Muscle layer of colon (tissue), 2 donors: ENCODE data around the gene HSPA4.
A peak's percentile ranks its signal among the peaks of the same experiment; 100 is the strongest.
"Not testable (repeated sequence)": the region's sequence is repeated elsewhere in the genome, so short reads cannot be mapped to it uniquely, and the experiment has no call there.

Experiments used
- H3K27ac ChIP-seq: one replicate; pipeline ENCODE4 v1.7.0; 2013; ENCODE audit warnings: low read depth, mild to moderate bottlenecking, low read length, moderate library complexity
- H3K27me3 ChIP-seq, 2 donors: one replicate each; pipeline ENCODE4 v1.7.0; 2013; ENCODE audit warnings: low read length in 2 of 2, mild to moderate bottlenecking in 2 of 2; ENCODE audit not compliant: insufficient read depth in 2 of 2, control insufficient read depth in 1 of 2
- H3K36me3 ChIP-seq: one replicate; pipeline ENCODE4 v1.7.0; 2013; ENCODE audit warnings: mild to moderate bottlenecking, low read length; ENCODE audit not compliant: insufficient read depth
- H3K4me1 ChIP-seq: one replicate; pipeline ENCODE4 v1.7.0; 2013; ENCODE audit warnings: mild to moderate bottlenecking, low read length; ENCODE audit not compliant: insufficient read depth
- H3K4me3 ChIP-seq, 2 donors: one replicate each; pipeline ENCODE4 v1.7.0; 2013; ENCODE audit warnings: low read length in 2 of 2, low read depth in 1 of 2, mild to moderate bottlenecking in 1 of 2, moderate library complexity in 1 of 2
- H3K9ac ChIP-seq: one replicate; pipeline ENCODE4 v1.7.0; 2013; ENCODE audit warnings: low read length
- H3K9me3 ChIP-seq: one replicate; pipeline ENCODE4 v1.7.0; 2013; ENCODE audit warnings: mild to moderate bottlenecking, low read length
- donor health status: abdominal sarcoma.
- donor health status: Adenocarcinoma of cecum.

Gene HSPA4

DNA sequence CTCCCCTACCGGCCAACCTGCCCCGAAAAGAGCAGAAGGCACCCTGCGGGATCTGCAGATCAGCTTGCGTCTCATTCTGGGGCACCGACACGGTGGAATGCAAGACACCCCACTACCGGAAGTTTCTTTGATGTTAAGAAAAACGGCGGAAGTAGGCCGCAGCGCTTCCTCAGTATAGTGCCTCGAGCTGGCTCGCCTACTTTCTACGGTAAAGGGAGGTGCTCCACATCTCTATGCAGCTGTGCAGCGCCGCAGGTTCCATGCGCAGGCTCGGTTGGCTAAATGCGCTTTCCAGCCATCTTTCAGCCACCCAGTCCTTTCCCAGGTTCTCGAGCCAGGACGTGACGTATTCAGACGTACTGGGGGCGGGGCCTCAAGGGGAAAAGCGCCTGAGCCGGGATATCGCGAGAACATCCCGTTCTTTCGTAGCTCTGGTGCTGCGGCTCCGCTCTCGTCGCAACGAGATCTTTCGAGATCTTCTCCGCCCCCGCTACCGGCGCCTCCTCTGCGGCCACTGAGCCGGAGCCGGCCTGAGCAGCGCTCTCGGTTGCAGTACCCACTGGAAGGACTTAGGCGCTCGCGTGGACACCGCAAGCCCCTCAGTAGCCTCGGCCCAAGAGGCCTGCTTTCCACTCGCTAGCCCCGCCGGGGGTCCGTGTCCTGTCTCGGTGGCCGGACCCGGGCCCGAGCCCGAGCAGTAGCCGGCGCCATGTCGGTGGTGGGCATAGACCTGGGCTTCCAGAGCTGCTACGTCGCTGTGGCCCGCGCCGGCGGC, at the start of gene HSPA4:
Gene HSPA4, plus strand, starts transcription at position 472 of the 775 bp plus-strand sequence. Its CDS starts 238 bp downstream, at position 710.
- Histone ChIP-seq H3K4me1 (peaks cover 33% of the 10 kb centered on the region), H3K27ac (peak within 1 kb of the TSS; percentile 87), H3K36me3 (no peaks in the 10 kb centered on the region), H3K9ac (peak within 1 kb of the TSS; percentile 94), H3K27me3 (no peaks in the 10 kb centered on the region), H3K4me3 (peak within 1 kb of the TSS; percentile 82 to 99), H3K9me3 (no peaks in the 10 kb centered on the region)

DNA sequence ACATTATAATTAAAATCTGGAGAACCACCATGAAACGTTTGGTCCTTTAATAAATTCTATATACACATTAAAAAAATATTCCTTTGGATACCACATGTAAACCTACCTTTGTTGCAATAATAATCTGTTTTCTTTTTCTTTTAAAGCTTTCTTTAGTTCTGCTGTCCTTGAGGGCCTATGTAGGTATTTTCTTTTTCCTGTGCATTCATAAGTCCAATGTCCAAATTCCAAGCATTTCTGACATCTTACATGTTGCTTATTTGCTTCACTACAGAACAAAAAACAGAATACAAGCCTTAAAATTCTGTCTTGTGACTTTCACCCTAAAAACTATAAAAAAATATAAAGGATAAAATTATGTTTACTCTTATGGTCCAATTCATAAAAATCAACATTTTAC, 45.2 kb upstream of the HSPA4 start:
- H3K9me3 ChIP-seq = no peaks in the 10 kb centered on the region
- no peaks in the 10 kb centered on the region for H3K27me3 ChIP-seq
- no peak overlapping the region for H3K27ac ChIP-seq

DNA sequence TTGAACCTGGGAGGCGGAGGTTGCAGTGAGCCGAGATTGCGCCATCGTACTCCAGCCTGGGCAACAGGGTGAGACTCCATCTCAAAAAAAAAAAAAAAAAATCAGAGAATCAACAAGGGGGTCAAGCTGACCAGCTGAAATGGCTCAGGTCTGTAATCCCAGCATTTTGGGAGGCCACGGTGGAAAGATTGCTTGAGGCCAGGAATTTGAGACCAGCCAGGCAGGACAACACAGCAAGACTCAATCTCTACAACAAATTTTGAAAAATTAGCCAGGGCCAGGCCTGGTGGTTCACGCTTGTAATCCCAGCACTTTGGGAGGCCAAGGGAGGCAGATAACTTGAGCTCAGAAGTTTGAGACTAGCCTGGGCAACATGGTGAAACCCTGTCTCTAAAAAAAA, 43.4 kb upstream of the HSPA4 start:
- not testable (repeated sequence) for H3K9me3 ChIP-seq, H3K4me3 ChIP-seq, H3K9ac ChIP-seq, H3K27ac ChIP-seq, H3K36me3 ChIP-seq, H3K27me3 ChIP-seq, H3K4me1 ChIP-seq

More for the DNA sequence above, 45.2 kb upstream of the HSPA4 start:
- Histone ChIP-seq H3K36me3 (no peaks in the 10 kb centered on the region), H3K4me3 (no peak overlapping the region), H3K4me1 (no peaks in the 10 kb centered on the region), H3K9ac (no peak overlapping the region)

DNA sequence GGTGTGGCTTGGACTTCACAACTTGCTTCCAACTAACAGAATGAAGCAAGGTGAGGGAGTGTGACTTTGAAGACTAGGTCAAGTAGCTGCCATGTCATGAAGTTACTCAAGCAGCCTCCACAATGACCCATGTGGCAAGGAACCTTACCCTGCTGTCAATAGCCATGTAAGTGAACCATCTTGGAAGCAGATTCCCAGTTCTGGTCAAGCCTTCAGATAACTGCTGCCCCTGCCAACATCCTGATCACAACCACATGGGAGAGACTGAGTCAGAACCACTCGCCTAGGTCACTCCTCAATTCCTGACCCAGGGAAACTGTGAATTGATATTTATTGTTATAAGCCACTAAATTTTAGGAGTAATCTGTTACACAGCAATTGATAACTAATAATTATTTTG, 36.3 kb upstream of the HSPA4 start:
- Histone ChIP-seq H3K4me1 (no peaks in the 10 kb centered on the region), H3K27ac (no peak overlapping the region), H3K27me3 (no peaks in the 10 kb centered on the region), H3K4me3 (no peak overlapping the region), H3K9me3 (no peaks in the 10 kb centered on the region), H3K9ac (no peak overlapping the region), H3K36me3 (peaks cover 17% of the 10 kb centered on the region)

DNA sequence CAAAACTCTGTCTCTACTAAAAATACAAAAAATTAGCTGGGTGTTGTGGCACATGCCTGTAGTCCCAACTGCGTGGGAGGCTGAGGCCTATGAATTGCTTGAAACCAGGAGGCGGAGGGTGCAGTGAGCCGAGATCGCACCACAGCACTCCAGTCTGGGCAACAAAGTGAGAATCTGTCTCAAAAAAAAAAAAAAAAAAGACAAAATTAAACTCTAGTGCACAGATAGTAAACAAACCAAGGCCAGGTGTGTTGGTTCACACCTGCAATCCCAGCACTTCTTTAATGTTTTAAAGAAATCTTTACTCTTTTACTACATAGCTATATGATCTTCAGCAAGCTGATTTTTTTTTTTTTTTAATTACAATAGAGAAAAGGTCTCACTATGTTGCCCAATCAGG, 33.8 kb upstream of the HSPA4 start:
- H3K4me3 ChIP-seq = no peak overlapping the region
- H3K4me1 ChIP-seq = no peaks in the 10 kb centered on the region
- H3K27ac ChIP-seq = no peak overlapping the region
- no peaks in the 10 kb centered on the region for H3K9me3 ChIP-seq
- no peaks in the 10 kb centered on the region for H3K27me3 ChIP-seq
- no peak overlapping the region for H3K9ac ChIP-seq
- peaks cover 17% of the 10 kb centered on the region for H3K36me3 ChIP-seq

DNA sequence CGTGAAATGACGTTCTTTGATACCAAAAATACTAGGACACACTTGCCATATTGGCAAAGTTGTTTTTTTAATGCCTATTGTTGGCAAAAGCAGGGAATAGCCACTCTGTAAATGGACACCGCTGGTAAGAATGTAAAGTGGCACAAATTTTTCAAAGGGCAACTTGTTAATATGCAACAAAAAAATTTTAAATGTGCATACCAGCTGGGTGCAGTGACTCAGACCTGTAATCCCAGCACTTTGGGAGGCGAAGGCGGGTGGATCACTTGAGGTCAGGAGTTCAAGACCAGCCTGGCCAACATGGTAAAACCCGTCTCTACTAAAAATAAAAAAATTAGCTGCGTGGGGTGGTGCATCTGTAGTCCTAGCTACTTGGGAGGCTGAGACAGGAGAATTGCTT, 32.3 kb upstream of the HSPA4 start:
- not testable (repeated sequence) for H3K9ac ChIP-seq, H3K27me3 ChIP-seq, H3K9me3 ChIP-seq, H3K4me3 ChIP-seq, H3K4me1 ChIP-seq, H3K27ac ChIP-seq
- peaks cover 17% of the 10 kb centered on the region for H3K36me3 ChIP-seq

DNA sequence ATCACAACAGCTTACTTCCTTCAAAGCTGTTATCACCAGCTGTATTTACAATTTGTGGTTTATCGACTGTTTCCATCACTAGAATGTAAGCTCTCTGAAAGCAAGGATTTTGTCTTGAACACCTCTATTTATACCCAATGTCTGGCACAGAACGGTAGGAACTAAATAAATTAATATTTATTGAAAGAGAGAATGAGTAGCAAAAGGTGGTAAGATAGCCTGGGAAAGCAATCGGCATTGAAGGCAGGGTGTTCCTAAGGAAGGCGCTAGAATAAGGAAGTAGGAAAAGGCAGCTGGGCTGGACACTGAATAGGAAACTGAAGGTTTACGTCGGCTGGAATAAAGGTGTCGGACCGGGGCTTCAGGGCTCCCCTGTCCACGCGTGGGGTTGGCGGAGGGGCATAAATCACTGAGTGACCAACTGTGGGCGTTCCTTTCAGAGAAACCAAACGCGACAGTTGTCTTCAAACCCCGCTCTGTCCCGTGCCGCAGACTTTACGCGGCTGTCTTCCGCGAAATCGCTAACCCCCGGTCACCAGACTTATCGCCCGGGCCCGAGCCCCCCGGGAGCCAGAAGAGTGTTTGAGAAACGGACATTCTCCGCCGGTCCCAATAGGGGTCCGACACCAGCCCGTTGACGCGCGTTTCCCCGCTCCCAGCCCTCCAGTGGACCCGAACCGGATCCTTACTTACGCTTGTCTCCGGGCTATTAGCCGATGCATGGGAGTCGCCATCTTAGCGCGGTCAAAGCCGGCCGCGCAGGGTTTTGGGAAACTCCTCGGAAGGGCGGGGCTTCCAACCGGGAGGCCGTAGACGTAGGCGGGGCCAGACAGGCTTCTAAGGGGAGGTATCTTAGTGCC, 25.8 kb upstream of the HSPA4 start, which contains the start of gene ZCCHC10:
Gene ZCCHC10, minus strand, starts transcription at position 746 of the 860 bp plus-strand sequence. Its CDS starts 12 bp downstream, at position 734.
- Histone ChIP-seq H3K9ac (peak within 1 kb of the TSS; percentile 94), H3K36me3 (no peaks in the 10 kb centered on the region), H3K4me3 (peak within 1 kb of the TSS; percentile 98 to 100), H3K27ac (peak within 1 kb of the TSS; percentile 98), H3K9me3 (no peaks in the 10 kb centered on the region), H3K27me3 (no peaks in the 10 kb centered on the region), H3K4me1 (peaks cover 9% of the 10 kb centered on the region)

DNA sequence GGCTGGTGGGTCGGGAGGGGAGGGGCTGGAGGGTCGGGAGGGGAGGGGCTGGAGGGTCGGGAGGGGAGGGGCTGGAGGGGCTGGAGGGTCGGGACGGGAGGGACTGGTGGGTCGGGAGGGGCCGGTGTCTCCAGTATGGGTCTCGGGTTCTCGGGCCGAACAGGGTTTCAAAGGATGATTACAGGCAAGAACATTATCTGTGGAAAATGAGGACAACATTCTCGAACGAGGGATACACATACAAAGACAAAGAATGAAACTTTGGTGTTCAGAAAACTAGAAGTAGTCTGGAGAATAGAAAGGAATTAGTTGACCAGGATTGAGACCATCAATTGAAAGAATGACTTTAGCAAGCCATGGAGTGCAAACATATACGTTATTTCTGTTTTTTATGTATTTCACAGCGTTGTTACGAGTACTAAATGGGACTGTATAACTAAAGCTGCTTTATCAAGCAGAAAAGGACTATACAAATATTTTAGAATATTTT, 25.1 kb upstream of the HSPA4 start:
- H3K27me3 ChIP-seq = no peaks in the 10 kb centered on the region
- H3K9me3 ChIP-seq = no peaks in the 10 kb centered on the region
- peak overlapping the region; percentile 50 for H3K27ac ChIP-seq
- peak overlapping the region; percentile 61 for H3K9ac ChIP-seq
- no peaks in the 10 kb centered on the region for H3K36me3 ChIP-seq
- peaks cover 9% of the 10 kb centered on the region for H3K4me1 ChIP-seq
- H3K4me3 ChIP-seq = peak overlapping the region in 1 of 2 donors; percentile 59

DNA sequence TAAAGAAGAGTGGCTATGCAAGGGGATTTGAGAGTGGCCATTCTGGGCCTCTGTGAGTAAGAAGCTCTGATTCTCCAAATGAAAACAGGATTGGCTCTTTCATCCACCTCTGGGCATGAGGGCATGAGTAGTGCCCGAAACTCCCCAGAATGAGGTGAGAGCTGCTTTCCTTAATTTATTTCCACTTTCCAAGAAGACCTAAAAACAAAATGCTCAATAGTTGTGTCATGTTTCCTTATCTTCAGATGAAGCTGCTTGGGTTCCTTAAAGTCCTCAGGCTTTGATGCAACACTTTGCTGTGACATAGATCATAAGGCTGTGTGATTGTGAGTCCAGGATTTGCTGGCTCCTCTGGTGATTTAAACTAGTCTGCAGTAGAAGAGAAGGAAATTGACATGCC, 22.4 kb upstream of the HSPA4 start:
- no peaks in the 10 kb centered on the region for H3K27me3 ChIP-seq
- no peaks in the 10 kb centered on the region for H3K36me3 ChIP-seq
- no peak overlapping the region for H3K4me3 ChIP-seq
- no peak overlapping the region for H3K9ac ChIP-seq
- no peaks in the 10 kb centered on the region for H3K9me3 ChIP-seq
- H3K27ac ChIP-seq = no peak overlapping the region
- peaks cover 9% of the 10 kb centered on the region for H3K4me1 ChIP-seq

DNA sequence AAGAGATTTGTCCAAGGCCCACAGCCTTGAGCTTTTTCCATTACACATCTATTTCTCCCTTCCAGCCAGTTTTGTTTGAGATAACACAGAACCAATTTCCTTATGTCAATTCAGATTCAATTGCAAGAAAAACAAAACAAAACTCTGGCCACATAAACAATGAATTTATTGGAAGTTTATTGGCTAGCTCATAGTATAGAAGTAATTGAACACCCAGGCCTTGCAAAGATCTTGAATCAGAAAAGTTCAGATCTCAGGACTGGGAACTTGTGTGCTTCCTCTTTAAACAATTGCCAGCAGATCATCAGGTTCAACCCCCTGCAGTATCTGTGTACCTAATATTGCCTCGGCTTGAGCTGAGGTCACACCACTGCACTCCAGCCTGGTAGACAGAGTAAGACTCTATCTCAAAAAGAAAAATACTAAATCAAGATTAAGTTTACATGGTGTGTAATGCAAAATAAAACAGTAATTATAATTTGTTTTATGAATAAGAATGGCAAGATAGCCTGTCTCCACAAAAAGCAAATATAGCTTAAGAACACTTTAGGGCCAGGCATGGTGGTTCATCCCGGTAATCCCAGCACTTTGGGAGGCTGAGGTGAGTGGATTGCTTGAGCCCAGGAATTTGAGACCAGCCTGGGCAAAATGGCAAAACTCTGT, 21.3 kb upstream of the HSPA4 start:
- Histone ChIP-seq H3K4me1 (peaks cover 7% of the 10 kb centered on the region), H3K9ac (no peak overlapping the region), H3K27ac (no peak overlapping the region)

More for the DNA sequence above, 21.3 kb upstream of the HSPA4 start:
- Histone ChIP-seq H3K27me3 (no peaks in the 10 kb centered on the region), H3K4me3 (no peak overlapping the region), H3K36me3 (no peaks in the 10 kb centered on the region), H3K9me3 (no peaks in the 10 kb centered on the region)
